Spinal cord (tissue), 10 donors: ENCODE data around the gene PDS5A. TPM values are rescaled to one million over a fixed set of nuclear protein-coding genes. Genes with fewer than 3 reads are reported as not detected.
"Not testable (repeated sequence)": the region's sequence is repeated elsewhere in the genome, so short reads cannot be mapped to it uniquely, and the experiment has no call there.

Source experiments
- DNase-seq, 6 donors: peaks; one replicate each; pipeline versions ENCODE4 v3.0.0 to v3.0.0-alpha.2; 2013 to 2015; ENCODE audit warnings: low spot score in 6 of 6, low read depth in 4 of 6
- H3K27ac ChIP-seq: one replicate; pipeline ENCODE4 v1.5.1; 2013; ENCODE audit warnings: low read depth, low read length, control low read depth
- H3K27me3 ChIP-seq: one replicate; pipeline ENCODE4 v1.6.1; 2013; ENCODE audit warnings: low read length; ENCODE audit not compliant: control insufficient read depth, insufficient read depth
- H3K36me3 ChIP-seq: one replicate; pipeline ENCODE4 v1.6.1; 2013; ENCODE audit warnings: low read length; ENCODE audit not compliant: control insufficient read depth, insufficient read depth
- H3K4me1 ChIP-seq: one replicate; pipeline ENCODE4 v1.6.1; 2013; ENCODE audit warnings: low read length; ENCODE audit not compliant: control insufficient read depth, insufficient read depth
- H3K4me3 ChIP-seq: one replicate; pipeline ENCODE4 v1.5.1; 2013; ENCODE audit warnings: low read depth, low read length, control low read depth
- H3K9me3 ChIP-seq: one replicate; pipeline ENCODE4 v1.6.1; 2013; ENCODE audit warnings: low read length; ENCODE audit not compliant: control insufficient read depth, insufficient read depth
- WGBS: methylation state at CpG from one replicate; pipeline ENCODE4 v1.1.5; 2013; ENCODE audit warnings: missing lambda C conversion rate; ENCODE audit not compliant: insufficient coverage; 5-methylcytosine and 5-hydroxymethylcytosine counted together
- polyA plus RNA-seq, 2 donors: library from polyadenylated mRNA; unstranded; fragments of 120-200 nt; gene quantifications; one replicate each; pipeline ENCODE4 v1.2.1, GENCODE V29; 2013; ENCODE audit not compliant: insufficient read length in 2 of 2
- total RNA-seq, 2 donors: library from RNA; depleted of rRNA in 1 of 2; stranded (reverse); fragments of 120-200 nt in 1 of 2; fragments of >200 nt in 1 of 2; gene quantifications; one replicate each; pipeline versions ENCODE4 v1.2.3 to v1.2.4, GENCODE V29; 2013 to 2014
- donor health status: healthy.

PDS5A gene
- total and polyA plus RNA-seq, 4 donors, result 34.8 to 94.5 (median 43.7) TPM

- H3K27ac ChIP-seq, result no peak overlapping the region
- no peaks in the 10 kb centered on the region for H3K4me1 ChIP-seq
- H3K36me3 ChIP-seq, result peaks cover 3% of the 10 kb centered on the region
- H3K9me3 ChIP-seq, result no peaks in the 10 kb centered on the region
- WGBS, result no CpG with 5 or more reads among the region's 2 CpGs
- no peak overlapping the region for H3K4me3 ChIP-seq
- peak in 1 of 6 donors; percentile 23 for DNase-seq
- no peaks in the 10 kb centered on the region for H3K27me3 ChIP-seq
Observed at GRCh38 chr4:39823191-39823590, 154.5 kb downstream of the PDS5A start.

GRCh38 chr4:39822662-39823061, 155.0 kb downstream of the PDS5A start:
- peak in 1 of 6 donors; percentile 4 for DNase-seq
- Histone ChIP-seq H3K4me1 (no peaks in the 10 kb centered on the region), H3K4me3 (no peak overlapping the region), H3K9me3 (no peaks in the 10 kb centered on the region), H3K27ac (no peak overlapping the region), H3K27me3 (no peaks in the 10 kb centered on the region), H3K36me3 (peaks cover 3% of the 10 kb centered on the region)

DNA sequence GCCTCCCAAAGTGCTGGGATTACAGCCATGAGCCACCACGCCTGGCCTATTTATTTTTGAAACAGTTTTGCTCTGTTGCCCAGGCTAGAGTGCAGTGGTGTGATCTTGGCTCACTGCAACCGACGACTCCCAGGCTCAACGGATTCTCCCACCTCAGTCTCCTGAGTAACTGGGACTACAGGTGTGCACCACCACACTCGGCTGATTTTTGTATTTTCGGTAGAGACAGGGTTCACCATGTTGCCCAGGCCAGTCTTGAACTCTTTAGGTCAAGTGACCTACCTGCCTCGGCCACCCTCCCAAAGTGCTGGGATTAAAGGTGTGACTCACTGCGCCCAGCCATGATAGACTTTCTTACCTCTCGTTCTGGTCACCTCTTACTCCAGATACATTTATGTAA, 155.8 kb downstream of the PDS5A start:
- no peak for DNase-seq
- peaks cover 3% of the 10 kb centered on the region for H3K36me3 ChIP-seq
- WGBS, result 99% methylated on average over 7 of the region's 9 CpGs
- no peaks in the 10 kb centered on the region for H3K27me3 ChIP-seq
- H3K9me3 ChIP-seq, result no peaks in the 10 kb centered on the region
- H3K4me1 ChIP-seq, result no peaks in the 10 kb centered on the region
- no peak overlapping the region for H3K27ac ChIP-seq
- no peak overlapping the region for H3K4me3 ChIP-seq

DNA sequence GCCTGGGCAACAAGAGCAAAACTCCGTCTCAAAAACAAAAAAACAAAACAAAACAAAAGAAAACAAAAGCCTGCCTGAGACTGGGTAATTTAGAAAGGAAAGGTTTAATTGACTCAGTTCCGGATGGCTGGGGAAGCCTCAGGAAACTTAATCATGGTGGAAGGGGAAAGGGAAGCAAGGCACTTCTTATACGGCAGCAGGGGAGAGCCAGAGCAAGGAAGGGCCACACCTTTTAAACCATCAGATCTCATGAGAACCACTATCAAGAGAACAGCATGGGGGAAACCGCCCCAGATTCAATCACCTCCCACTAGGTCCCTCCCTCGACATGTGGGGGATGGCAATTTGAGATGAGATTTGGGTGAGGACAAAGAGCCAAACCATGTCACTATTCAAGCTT, 157.5 kb downstream of the PDS5A start:
- Histone ChIP-seq H3K9me3 (no peaks in the 10 kb centered on the region), H3K27ac (no peak overlapping the region), H3K4me3 (no peak overlapping the region), H3K27me3 (no peaks in the 10 kb centered on the region), H3K36me3 (peaks cover 3% of the 10 kb centered on the region), H3K4me1 (no peaks in the 10 kb centered on the region)
- no peak for DNase-seq
- WGBS, result 60% methylated on average over 1 of the region's 5 CpGs

- no peaks in the 10 kb centered on the region for H3K4me1 ChIP-seq
- H3K27ac ChIP-seq, result no peak overlapping the region
- no peaks in the 10 kb centered on the region for H3K9me3 ChIP-seq
- 84% methylated on average over 5 of the region's 5 CpGs for WGBS
- H3K36me3 ChIP-seq, result peaks cover 6% of the 10 kb centered on the region
- H3K4me3 ChIP-seq, result no peak overlapping the region
- H3K27me3 ChIP-seq, result no peaks in the 10 kb centered on the region
- DNase-seq, result no peak
Observed at GRCh38 chr4:39818646-39819045, 159.1 kb downstream of the PDS5A start.

GRCh38 chr4:39814403-39815185, 163.1 kb downstream of the PDS5A start:
- 91% methylated on average over 4 of the region's 7 CpGs for WGBS
- H3K27me3 ChIP-seq, result no peaks in the 10 kb centered on the region

GRCh38 chr4:39813761-39814160, 163.9 kb downstream of the PDS5A start:
- H3K4me3 ChIP-seq, H3K27ac ChIP-seq, DNase-seq, H3K27me3 ChIP-seq, H3K4me1 ChIP-seq, H3K36me3 ChIP-seq, H3K9me3 ChIP-seq: not testable (repeated sequence)
- WGBS, result 20% methylated on average over 1 of the region's 2 CpGs

More at GRCh38 chr4:39814403-39815185, 163.1 kb downstream of the PDS5A start:
- H3K36me3 ChIP-seq, result peaks cover 6% of the 10 kb centered on the region
- no peaks in the 10 kb centered on the region for H3K9me3 ChIP-seq
- no peaks in the 10 kb centered on the region for H3K4me1 ChIP-seq
- DNase-seq, result no peak
- no peak overlapping the region for H3K27ac ChIP-seq
- no peak overlapping the region for H3K4me3 ChIP-seq

DNA sequence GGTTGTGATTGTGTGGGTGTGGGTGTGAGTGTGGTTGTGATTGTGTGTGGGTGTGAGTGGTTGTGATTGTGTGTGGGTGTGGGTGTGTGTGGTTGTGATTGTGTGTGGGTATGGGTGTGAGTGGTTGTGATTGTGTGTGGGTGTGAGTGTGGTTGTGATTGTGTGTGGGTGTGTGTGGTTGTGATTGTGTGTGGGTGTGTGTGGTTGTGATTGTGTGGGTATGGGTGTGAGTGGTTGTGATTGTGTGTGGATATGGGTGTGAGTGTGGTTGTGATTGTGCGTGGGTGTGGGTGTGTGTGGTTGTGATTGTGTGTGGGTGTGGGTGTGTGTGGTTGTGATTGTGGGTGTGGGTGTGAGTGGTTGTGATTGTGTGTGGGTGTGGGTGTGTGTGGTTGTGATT, 164.7 kb downstream of the PDS5A start:
- no CpG with 5 or more reads among the region's 1 CpG for WGBS
- not testable (repeated sequence) for H3K36me3 ChIP-seq, DNase-seq, H3K27ac ChIP-seq, H3K27me3 ChIP-seq, H3K4me3 ChIP-seq, H3K9me3 ChIP-seq, H3K4me1 ChIP-seq

- WGBS, result 82% methylated on average over 6 of the region's 6 CpGs
- H3K4me1 ChIP-seq, result no peaks in the 10 kb centered on the region
- H3K27ac ChIP-seq, result no peak overlapping the region
- no peaks in the 10 kb centered on the region for H3K27me3 ChIP-seq
- peaks cover 3% of the 10 kb centered on the region for H3K36me3 ChIP-seq
- DNase-seq, result no peak
- H3K4me3 ChIP-seq, result no peak overlapping the region
- no peaks in the 10 kb centered on the region for H3K9me3 ChIP-seq
Observed at GRCh38 chr4:39812500-39812899, 165.2 kb downstream of the PDS5A start.

GRCh38 chr4:39808231-39808749, 169.4 kb downstream of the PDS5A start:
- Histone ChIP-seq H3K36me3 (no peaks in the 10 kb centered on the region), H3K9me3 (no peaks in the 10 kb centered on the region), H3K4me1 (no peaks in the 10 kb centered on the region), H3K27me3 (no peaks in the 10 kb centered on the region), H3K27ac (no peak overlapping the region), H3K4me3 (no peak overlapping the region)
- WGBS, result 79% methylated on average over 2 of the region's 8 CpGs
- DNase-seq, result no peak
